MCF 10A (cell line): ENCODE measurements around the gene TPRX2. TPM values are rescaled to one million over a fixed set of nuclear protein-coding genes. Genes with fewer than 3 reads are reported as not detected.
"Not testable (repeated sequence)": the region's sequence is repeated elsewhere in the genome, so short reads cannot be mapped to it uniquely, and the experiment has no call there.

ENCODE experiments used
- BruUV-seq: library from RNA; stranded (reverse); fragments of 400-500 nt; replicated peaks from 2 replicates; lab custom pipeline; 2021; lab: Mats Ljungman, UMichigan
- CTCF ChIA-PET: fragments of 300-600 bp; sonication (Branson Sonifier 250); formaldehyde crosslinking; extraction: SDS; loops from one replicate; lab custom pipeline; 2021; ENCODE audit warnings: antibody characterized with exemption, inconsistent platforms; lab: Yijun Ruan, JAX
- POLR2A ChIA-PET: fragments of 300-600, 350-650 bp; sonication (Branson Sonifier 250); formaldehyde crosslinking; extraction: SDS; loops from one replicate; lab custom pipeline; 2020; ENCODE audit warnings: antibody characterized with exemption, inconsistent platforms; lab: Yijun Ruan, JAX
- DNase-seq: peaks from one replicate; pipeline ENCODE4 v3.0.0-alpha.2; 2018; ENCODE audit not compliant: unreplicated experiment
- H3K27ac Mint-ChIP-seq: one replicate; pipeline ENCODE4 v1.8.0; 2022; ENCODE audit warnings: mild to moderate bottlenecking, low read depth, mixed read lengths; ENCODE audit not compliant: unreplicated experiment
- H3K27me3 Mint-ChIP-seq: one replicate; pipeline ENCODE4 v1.8.0; 2022; ENCODE audit warnings: mixed read lengths; ENCODE audit not compliant: insufficient read depth, unreplicated experiment
- H3K36me3 Mint-ChIP-seq: one replicate; pipeline ENCODE4 v1.8.0; 2022; ENCODE audit warnings: mild to moderate bottlenecking, moderate library complexity, mixed read lengths; ENCODE audit not compliant: insufficient read depth, unreplicated experiment
- H3K4me1 Mint-ChIP-seq: one replicate; pipeline ENCODE4 v1.8.0; 2022; ENCODE audit warnings: mixed read lengths; ENCODE audit not compliant: insufficient read depth, unreplicated experiment
- H3K4me3 Mint-ChIP-seq: one replicate; pipeline ENCODE4 v1.8.0; 2022; ENCODE audit warnings: mild to moderate bottlenecking, moderate library complexity, mixed read lengths; ENCODE audit not compliant: unreplicated experiment
- H3K9me3 Mint-ChIP-seq: one replicate; pipeline ENCODE4 v1.8.0; 2022; ENCODE audit warnings: mixed read lengths; ENCODE audit not compliant: unreplicated experiment
- intact Hi-C: fragments of 100-400 bp; cut with micrococcal nuclease; formaldehyde crosslinking; loops from 2 replicates; pipeline ENCODE4 v1.14.1; 2022
- total RNA-seq: library from RNA; stranded (reverse); gene quantifications from 2 replicates; pipeline ENCODE4 v1.2.3, GENCODE V29; 2022
- TF ChIP-seq, protein P1 (sequence below): fragments of 200-600 bp; IDR thresholded peaks from one replicate; pipeline ENCODE4 v1.8.0; 2022; ENCODE audit warnings: antibody characterized with exemption, mild to moderate bottlenecking; ENCODE audit not compliant: unreplicated experiment

TPRX2 gene
- total RNA-seq, 1 experiment from 2014 or later, result not detected

DNA sequence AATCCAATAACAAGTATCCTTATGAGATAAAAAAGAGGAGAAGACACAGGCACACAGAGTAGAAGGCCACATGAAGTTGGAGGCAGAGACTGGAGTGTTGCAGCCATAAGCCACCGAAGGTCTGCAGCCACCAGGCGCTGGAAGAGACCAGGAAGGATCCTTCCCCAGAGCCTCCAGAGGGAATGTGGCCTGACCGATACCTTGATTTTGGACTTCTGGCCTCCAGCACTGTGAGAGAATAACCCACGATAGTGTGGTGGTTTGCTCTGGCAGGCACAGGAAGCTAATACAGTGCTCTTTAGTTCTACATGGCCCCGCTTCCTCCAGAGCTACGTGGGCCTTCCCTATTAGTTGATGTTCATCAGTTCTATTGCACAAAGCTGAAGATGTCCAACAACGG is 42.3 kb downstream of the TPRX2 start:
- Mint-ChIP-seq H3K9me3 (no peaks in the 10 kb centered on the region), H3K4me1 (no peaks in the 10 kb centered on the region), H3K27ac (no peak overlapping the region), H3K4me3 (no peak overlapping the region), H3K27me3 (peaks cover 22% of the 10 kb centered on the region), H3K36me3 (no peaks in the 10 kb centered on the region)
- DNase-seq, result no peak
- BruUV-seq, result no TSS peak
- TF ChIP-seq, protein P1, sequence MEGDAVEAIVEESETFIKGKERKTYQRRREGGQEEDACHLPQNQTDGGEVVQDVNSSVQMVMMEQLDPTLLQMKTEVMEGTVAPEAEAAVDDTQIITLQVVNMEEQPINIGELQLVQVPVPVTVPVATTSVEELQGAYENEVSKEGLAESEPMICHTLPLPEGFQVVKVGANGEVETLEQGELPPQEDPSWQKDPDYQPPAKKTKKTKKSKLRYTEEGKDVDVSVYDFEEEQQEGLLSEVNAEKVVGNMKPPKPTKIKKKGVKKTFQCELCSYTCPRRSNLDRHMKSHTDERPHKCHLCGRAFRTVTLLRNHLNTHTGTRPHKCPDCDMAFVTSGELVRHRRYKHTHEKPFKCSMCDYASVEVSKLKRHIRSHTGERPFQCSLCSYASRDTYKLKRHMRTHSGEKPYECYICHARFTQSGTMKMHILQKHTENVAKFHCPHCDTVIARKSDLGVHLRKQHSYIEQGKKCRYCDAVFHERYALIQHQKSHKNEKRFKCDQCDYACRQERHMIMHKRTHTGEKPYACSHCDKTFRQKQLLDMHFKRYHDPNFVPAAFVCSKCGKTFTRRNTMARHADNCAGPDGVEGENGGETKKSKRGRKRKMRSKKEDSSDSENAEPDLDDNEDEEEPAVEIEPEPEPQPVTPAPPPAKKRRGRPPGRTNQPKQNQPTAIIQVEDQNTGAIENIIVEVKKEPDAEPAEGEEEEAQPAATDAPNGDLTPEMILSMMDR, result no peak
- intact Hi-C loops, result no loop called here
- POLR2A ChIA-PET, result no interaction called here
- CTCF ChIA-PET, result interaction anchor here (0.5 to 0.7 kb wide), 2 partner anchors 8 to 355 kb away, joined by 4 to 6 read pairs; no protein-coding TSS in a partner anchor

DNA sequence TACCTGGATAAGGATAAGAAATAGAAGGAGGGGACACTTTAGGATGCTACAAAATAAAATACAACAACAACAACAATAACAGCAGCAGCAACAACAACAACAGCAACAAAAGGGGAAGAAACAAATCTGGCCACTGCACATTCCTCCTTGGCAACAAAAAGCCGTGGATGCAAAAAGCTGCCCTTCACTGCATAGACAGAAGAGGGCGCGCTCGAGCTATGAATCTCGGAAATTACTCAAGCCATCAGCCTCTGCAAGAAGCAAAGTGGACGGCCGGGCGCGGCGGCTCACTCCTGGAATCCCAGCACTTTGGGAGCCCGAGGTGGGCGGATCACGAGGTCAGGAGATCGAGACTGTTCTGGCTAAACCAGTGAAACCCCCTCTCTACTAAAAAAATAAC is 50.3 kb downstream of the TPRX2 start:
- H3K27me3 Mint-ChIP-seq, DNase-seq, H3K4me1 Mint-ChIP-seq, BruUV-seq, CTCF ChIA-PET, H3K27ac Mint-ChIP-seq, intact Hi-C loops, POLR2A ChIA-PET, H3K4me3 Mint-ChIP-seq, H3K9me3 Mint-ChIP-seq, H3K36me3 Mint-ChIP-seq: not testable (repeated sequence)
- TF ChIP-seq, protein P1, result peak; percentile 66

DNA sequence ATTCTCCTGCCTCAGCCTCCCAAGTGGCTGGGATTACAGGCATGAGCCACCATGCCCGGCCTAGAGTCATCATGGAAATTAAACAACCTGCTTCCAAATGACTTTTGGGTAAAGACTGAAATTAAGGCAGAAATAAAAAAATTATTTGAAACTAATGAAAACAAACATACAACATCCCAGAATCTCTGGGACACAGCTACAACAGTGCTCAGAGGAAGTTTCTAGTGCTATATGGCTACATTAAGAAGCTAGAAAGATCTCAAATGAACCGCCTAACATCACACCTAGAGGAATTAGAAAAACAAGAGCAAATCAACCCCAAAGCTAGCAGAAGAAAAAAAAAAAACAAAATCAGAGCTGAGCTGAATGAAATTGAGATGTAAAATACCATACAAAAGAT is 51.2 kb downstream of the TPRX2 start:
- CTCF ChIA-PET, H3K27ac Mint-ChIP-seq, H3K4me1 Mint-ChIP-seq, H3K4me3 Mint-ChIP-seq, H3K36me3 Mint-ChIP-seq, POLR2A ChIA-PET, DNase-seq, BruUV-seq, intact Hi-C loops, H3K9me3 Mint-ChIP-seq, H3K27me3 Mint-ChIP-seq: not testable (repeated sequence)

Other genes starting within 250 kb of the TPRX2 start
- 88.8 and 104 TPM in 2 replicates for gene EHD2, start 145.8 kb upstream of the TPRX2 start, total RNA-seq
- gene NOP53, start 113.7 kb upstream of the TPRX2 start, total RNA-seq, result 165 and 211 TPM in 2 replicates
- gene SELENOW, start 80.5 kb upstream of the TPRX2 start, total RNA-seq, result 93.5 and 115 TPM in 2 replicates
- gene TPRX1, start 54.7 kb upstream of the TPRX2 start, total RNA-seq, result not detected in 2 replicates
- gene CRX, start 37.3 kb upstream of the TPRX2 start, total RNA-seq, result not detected in 2 replicates
- gene SULT2A1, start 27.1 kb downstream of the TPRX2 start, total RNA-seq, result not detected in 2 replicates
- gene BSPH1, start 132.9 kb downstream of the TPRX2 start, total RNA-seq, result not detected in 2 replicates
- not detected in 2 replicates for gene ELSPBP1, start 135.4 kb downstream of the TPRX2 start, total RNA-seq
- not detected in 2 replicates for gene CABP5, start 184.8 kb downstream of the TPRX2 start, total RNA-seq